GM18873 (cell line): ENCODE data around the gene CYP46A1.

Source experiments
- ATAC-seq: cut with Tn5 transposase; IDR thresholded peaks from one replicate; pipeline ENCODE4 v1.9.1; 2021; ENCODE audit warnings: mild to moderate bottlenecking, moderate library complexity, moderate number of reproducible peaks; ENCODE audit not compliant: unreplicated experiment, low FRiP score

The CYP46A1 gene

DNA sequence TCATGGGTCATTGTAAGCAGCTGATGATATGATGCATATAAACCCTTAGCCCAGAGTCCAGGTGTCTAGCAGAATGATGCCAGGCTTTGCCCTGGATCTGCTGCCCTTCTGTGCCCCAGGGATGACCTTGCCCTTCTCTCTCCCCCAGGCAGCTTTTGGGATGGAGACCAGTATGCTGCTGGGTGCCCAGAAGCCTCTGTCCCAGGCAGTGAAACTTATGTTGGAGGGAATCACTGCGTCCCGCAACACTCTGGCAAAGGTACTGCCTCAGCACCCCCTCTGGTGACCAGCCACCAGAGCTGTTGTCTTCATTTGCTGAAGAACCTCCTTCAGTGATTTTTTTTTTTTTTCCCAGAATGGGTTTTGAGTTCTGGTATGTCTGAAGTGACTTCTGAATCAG lies 23.3 kb downstream of the CYP46A1 start:
- no peak for ATAC-seq

DNA sequence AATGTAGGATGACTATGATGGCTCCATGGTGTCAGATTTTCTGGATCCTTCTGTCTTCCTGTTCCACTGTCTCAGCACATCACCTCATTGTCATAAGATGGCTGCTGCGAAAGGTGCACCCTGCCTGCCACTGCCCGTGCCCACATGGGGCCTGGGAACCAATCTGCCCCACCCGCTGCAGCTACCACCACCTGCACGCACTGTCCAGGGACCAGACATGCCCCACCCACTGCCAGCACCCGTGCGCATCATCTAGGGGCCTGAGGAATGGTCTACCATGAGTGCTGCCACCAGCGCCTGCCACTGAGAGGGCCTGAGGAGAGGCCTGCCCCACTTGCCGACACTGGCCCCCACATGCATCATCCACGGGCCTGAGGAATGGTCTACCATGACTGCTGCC lies 23.8 kb downstream of the CYP46A1 start:
- ATAC-seq = no peak

DNA sequence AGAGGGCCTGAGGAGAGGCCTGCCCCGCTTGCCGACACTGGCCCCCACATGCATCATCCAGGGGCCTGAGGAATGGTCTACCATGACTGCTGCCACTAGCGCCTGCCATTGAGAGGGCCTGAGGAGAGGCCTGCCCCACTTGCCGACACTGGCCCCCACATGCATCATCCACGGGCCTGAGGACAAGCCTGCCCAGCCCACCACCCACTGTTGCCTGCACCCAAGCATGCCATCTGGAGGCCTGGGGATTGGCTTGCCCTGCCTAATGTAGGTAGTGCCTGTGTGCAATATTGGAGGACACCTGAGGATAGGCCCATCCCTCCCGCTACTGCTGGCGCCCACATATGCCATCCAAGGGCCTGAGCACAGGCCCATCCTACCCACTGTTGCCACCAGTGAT lies 24.4 kb downstream of the CYP46A1 start:
- no peak for ATAC-seq

DNA sequence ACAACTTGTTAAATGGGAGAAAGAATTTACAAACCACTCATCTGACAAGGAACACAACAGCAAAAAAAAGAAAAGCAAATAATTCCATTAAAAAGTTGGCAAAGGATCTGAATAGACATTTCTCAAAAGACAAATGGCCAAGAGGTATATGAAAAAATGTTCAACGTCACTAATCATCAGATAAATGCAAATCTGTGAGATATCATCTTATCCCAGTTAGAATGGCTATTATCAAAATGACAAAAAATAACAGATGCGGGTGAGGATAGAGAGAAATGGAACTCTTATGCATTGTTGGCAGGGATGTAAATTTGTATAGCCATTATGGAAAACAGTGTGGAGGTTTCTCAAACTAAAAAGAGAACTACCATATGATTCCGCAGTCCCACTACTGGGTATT lies 29.9 kb downstream of the CYP46A1 start:
- ATAC-seq = no peak

DNA sequence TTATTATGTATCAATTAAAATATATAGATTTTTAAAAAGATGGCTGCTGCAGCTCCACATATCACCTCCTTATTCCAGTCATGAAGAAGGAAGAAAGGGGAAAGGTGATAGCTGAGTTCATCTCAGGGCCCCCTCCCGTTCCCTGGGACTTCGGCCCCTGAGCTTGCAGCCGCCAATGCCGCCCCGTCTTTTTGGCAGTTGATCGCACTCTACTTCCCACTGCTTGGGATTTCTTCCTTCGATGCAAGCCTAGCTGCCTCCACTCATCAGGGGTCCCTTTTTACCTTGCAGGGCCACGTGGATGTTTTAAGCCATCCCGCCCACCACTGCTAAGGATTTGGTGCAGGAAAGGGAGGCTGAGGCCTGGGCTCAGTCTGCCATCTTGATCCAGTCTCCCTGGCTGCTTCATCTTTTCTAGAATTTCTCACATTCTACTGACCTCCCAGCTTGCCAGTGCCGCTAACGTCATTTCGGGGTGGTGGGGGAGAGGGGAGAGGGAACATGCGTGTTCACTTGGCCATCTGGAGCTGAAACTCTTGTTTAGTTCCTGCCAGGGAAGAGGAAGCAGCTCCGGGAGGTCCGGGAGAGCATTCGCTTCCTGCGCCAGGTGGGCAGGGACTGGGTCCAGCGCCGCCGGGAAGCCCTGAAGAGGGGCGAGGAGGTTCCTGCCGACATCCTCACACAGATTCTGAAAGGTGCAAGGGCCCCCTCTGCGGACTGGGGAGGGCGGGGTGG lies 31.3 kb downstream of the CYP46A1 start:
- ATAC-seq = no peak

DNA sequence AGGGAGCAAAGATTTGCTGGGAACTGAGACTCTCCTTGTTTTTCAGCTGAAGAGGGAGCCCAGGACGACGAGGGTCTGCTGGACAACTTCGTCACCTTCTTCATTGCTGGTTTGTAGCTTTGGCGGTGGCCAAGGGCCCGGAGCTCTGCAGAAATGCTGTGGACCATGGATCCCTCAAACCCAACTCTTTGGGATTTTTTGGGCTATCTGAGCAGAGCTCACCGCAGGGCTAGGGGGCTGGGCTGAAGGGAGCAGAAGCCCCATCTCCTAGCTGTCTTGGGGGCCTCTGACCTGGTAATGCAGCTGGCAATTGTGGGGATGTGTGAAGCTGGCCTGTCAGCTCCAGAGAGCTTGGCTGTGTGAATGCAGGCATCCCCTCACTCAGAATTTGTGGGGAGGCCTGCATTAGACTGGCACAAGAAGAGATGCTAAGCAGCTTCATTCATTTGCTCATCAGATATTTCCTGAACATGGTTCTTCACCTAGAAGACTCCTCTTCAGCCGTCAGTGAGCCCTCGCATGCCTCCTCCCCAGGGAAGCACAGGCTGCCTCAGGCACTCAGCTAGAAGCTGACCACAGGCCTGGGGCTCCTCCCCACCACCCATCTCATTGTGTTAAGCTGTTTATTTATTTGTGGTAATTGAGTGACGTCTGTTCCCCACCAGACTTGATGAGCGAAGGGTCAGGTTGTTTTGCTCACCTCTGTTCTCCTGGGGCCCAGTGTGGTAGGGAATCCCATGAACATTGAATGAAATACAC lies 32.2 kb downstream of the CYP46A1 start:
- no peak for ATAC-seq

DNA sequence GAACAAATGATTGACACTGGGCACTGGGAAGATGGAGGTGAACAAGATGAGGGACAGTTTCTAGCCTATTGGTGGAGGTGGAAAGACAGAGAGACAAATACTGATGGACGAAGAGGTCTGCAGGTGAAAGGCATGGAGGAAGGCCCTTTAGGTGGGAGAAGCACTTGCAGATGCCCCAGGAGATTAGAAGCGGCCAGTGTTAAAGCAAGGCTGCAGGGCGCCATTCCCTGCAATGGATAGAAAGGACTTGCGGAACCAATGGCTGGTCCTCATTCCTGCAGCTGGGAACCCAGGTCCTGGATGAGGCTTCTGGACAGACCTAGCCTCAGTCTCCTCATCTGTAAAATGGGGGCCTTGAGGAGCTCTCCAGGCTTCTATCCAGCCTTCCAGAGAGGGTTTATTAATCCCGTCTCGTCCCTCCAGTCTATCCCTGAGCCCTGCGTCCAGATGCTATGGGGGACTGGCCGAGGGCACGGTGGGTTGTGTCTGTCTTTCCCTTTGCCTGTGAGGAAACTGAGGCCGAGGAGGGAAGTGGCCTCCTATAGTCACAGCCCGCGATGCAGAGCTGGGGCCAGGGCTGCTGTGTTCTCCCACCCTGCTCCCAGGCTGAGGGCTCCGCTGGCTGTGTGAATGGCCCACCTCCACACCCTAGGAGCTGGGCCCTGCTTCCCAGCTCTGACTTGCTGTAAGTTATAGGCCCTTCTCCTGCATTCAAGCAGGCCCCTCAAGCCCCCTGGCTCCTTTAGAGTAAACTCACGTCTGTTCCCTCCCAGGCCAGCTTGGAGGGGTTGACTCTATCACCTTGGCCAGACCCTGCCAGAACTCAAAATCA lies 33.0 kb downstream of the CYP46A1 start:
- ATAC-seq = no peak

DNA sequence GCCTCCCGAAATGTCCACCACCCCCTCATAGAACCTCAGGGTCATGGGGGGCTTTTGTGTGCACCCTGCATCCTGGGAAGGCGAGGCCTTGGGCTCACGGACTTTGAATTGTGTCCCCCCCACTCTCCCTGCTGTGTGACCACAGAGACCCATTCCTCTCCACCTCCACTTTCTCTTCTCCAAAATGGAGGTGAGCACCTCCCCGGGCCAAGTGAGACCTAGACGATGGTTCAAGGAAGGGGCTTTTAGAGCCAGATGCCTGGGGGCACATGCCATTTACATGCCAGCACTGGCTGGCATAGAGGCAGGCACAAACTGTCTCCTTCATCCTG lies 33.5 kb downstream of the CYP46A1 start:
- no peak for ATAC-seq

DNA sequence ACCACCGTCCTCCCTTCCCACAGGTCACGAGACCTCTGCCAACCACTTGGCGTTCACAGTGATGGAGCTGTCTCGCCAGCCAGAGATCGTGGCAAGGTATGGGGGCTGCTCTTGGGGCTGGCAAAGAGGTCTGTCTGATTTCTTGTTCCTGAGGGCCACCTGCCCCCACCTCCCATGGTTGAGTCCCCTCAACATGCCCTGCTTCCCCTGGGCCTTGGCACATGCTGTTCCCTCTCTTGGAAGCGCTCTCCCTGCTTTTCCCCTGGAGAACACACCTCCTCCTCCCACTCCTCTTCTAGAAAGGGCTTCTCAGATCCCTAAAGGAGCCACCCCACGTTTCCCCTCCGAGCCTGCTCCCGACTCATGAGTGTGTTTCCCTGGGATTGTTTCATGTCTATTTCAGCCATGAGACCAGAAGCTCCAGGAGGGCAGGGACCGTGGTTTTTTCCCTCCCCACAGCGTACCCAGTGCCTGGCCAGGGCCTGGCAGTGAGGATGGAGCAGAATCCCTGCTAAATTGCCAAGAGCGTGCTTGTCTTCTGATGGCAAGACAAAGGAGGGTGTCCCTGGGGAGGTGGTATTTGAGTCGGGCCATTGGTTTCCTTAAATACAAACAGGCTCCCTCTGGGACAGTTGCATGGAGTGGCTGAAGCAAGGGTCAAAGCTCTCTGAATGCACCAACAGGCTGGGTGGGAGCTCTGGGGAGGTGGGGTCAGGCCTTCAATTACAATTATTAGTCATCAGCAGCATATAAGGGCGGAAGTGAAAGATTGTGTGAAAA lies 34.1 kb downstream of the CYP46A1 start:
- peak; percentile 82 for ATAC-seq

DNA sequence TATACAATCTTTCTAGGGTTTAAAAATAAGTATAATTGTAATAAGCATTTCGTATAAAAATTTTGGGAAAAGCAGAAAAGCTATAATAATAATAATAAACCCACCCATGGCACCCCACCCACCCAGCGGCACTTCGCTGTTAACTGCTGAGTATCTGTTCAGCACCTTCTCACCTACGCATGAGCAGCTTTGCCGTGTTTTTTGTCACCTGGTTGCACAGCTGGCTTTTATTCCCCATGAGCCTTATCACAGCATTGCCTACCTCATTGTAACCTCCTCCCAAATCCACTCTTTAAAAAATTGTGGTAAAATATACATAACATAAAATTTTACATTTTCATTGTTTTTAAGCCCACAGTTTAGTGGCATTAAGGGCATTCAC lies 34.7 kb downstream of the CYP46A1 start:
- peak; percentile 44 for ATAC-seq

DNA sequence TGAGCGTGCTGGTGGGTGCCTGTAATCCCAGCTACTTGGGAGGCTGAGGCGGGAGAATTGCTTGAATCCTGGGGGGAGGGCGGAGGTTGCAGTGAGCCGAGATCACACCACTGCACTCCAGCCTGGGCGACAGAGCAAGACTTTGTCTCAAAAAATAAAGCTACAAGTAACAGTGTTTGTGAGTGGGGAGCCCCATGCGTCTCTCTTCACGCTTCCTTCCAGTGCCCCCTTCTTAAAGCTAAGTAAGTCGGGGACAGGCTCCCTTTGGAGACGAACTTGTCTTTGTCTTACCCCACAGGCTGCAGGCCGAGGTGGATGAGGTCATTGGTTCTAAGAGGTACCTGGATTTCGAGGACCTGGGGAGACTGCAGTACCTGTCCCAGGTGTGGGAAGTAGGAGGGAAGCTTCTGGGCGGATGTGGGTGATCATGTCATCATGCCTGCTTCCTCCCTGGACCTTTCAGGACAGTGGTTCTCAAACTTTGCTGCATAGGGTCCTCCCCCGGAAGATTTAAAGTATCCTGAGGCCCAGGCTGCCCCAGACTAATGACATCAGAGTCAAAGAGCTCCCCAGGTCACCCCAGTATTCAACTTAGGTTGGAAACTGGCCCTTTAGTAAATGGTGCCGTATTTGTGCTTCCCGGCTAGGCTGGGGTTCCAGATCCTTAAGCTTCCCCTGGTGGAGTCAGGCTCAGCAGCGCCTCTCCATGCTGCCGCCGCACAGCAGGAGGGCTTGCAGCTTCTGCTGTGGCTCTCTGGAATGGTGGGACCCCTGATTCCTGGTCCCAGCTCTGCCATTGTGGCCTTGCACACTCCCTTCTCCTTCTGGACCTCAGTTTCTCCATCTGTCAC lies 37.1 kb downstream of the CYP46A1 start:
- no peak for ATAC-seq

DNA sequence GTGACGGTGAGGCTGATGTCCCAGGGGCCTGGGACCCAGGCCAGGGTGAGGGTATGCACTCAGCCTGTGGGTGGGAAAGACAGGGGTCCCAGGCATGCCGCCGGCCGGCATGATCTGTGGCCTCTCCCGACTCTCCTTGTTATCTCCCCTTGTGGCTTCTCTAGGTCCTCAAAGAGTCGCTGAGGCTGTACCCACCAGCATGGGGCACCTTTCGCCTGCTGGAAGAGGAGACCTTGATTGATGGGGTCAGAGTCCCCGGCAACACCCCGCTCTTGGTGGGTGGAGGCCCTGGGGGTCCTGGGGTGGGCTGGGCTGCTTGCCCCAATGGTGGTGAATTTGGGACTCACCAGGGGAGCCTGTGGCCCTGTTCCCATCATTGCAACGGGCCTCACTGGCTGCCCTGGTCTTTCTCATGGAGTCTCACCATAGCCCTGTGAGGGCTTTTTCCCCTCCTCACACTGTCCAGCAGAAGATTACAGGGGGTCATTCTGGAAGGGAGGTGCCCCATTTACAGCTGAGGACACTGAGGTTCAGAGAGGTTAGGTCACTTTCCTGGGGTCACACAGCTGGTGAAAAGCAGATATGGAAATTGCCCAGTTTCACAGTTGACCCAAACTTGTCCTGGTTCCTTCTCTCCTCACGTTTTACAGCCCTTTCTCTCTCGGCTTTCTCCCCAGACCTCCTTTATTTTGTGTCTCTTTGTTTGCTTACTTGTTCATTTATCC lies 37.9 kb downstream of the CYP46A1 start:
- no peak for ATAC-seq

DNA sequence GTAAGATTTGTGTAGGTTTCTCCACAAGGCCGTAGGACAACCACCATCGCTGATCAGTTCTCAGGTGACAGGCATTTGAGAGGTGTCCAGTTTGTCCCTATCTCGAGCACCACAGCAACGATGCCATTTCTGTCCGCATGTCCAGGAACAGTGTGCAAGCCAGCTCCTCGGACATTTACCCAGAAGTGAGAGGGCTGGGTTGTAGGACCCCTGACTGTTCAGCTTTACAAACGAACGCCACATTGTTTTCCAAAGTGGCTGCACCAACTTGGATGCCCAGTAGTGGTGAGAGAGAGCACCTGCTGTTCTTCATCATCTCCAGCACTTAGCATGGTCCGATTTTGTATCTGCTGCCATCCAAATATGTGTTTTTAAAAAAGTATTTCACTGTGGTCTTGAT lies 38.6 kb downstream of the CYP46A1 start:
- ATAC-seq = no peak

DNA sequence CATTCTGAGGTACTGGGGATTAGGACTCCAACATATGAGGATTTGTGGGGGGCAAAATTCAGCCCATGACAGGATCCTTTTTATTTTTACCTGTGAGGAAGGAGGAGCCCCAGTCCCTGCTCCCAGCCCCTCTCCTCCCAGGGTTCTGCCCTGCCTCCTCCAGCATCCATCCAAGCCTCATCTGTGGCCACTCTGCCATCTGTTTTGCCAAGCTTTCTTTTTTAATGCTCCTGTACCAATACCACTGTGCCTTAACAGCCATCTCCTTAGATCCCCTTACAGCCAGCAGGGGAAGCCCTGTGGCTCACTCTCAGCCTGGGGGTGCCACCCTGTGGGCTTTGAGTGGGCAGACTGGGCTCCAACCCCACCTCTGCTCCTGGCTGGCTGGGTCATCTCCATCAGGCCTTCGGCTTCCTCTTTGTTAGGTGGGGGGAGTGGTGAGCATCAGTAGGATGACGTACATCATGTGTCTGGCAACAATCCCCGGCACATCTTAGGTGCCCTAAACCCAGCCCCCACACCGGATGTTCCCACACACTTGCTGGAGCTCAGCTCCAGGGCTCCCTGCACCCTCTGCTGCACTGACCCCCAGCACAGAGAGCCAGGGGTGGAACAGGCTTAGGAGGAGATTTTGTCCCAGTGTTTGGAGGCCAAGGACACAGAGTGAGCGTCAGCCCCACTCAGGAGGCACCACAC lies 40.2 kb downstream of the CYP46A1 start:
- ATAC-seq = no peak

DNA sequence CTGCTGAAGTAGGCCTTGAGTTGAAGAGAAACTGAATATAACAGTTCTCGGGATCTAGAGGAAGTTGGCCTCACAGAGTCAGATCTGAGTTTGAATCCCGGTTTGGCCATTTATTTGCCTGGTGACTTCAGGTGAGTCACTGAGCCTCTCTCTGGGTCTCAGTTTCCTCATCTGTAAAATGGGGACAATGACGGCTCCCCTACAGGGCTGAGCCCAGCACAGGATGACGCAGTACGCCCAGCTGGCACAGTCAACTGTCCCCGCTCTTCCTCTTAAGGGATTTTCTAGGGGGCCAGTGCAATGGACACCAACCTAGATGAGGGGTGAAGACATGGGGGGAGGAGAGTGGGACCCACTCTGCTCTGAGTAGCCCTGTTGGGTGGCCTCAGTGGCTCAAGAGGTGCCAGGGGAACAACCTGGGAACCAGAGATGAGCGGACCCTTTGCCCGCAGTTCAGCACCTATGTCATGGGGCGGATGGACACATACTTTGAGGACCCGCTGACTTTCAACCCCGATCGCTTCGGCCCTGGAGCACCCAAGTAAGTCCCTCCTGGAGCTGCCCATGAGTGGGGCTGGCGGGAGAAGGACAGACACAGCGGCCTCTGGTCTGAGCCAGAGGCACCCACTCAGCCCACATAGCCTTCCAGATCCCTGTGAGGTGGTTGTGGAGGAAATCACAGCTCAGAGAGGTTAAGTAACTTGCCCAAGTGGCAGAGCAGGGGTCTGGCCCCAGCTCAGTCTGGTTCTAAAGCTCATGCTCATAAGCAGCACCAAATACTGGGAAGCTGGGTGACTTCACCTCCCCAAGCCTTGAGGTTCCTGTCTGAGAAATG lies 41.1 kb downstream of the CYP46A1 start:
- no peak for ATAC-seq

DNA sequence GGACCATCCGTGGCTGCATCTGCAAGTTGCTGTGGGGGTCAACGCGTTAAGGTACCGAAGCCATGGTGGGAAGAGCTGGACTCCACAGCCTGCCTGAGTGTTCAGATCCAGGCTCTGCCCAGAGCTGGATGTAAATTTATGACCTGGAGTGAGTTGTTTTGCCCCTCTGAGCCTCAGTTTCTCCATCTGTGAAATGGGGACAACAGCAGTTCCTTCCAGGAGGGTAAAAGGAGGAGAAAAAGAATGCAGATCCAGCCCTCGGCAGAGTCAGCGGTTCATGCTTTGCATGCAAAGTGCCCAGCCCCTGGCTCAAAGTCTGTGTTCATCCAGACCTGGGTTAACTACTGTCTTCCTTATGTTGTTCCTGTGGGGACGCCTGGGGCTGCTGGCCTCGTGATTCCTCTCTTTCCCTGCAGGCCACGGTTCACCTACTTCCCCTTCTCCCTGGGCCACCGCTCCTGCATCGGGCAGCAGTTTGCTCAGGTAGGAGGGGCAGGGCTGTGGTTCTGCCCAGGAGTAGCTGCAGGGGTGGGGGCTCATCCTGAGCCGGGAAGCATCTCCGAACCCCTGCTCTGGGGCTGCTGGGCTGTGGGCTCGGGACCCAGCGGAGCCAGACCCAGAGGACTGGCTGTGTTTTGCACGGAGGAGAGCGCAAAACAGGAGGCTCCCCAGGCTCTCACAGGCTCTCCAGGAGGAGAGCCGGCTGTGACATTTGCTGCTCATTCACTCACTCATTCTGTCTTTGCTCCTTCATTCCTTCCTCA lies 41.9 kb downstream of the CYP46A1 start:
- no peak for ATAC-seq

DNA sequence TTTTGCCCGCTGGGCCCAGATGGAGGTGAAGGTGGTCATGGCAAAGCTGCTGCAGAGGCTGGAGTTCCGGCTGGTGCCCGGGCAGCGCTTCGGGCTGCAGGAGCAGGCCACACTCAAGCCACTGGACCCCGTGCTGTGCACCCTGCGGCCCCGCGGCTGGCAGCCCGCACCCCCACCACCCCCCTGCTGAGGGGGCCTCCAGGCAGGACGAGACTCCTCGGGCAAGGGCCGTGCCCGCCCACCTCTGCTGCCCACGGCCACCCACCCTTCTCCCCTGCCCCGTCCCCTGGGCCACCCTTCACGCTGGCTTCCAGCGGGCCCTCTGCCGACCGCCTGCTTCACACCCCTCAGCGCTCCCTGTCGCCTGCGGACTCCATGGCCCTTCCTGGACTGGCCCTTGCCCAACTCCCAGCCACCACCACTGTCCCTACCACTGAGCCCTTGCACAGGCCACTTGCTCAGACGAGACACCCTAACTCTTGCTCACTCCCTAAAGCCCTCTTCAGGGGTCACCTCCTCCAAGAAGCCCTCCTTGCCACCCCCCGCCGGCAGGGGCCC lies 42.5 kb downstream of the CYP46A1 start:
- ATAC-seq = no peak
